Activated naive CD4-positive, alpha-beta T cell treated with anti-CD3 and anti-CD28 coated beads, Interleukin-2, amount 50 U/mL, for 24 hours (primary cell): ENCODE data around the gene RIIAD1.
"Not testable (repeated sequence)": the region's sequence is repeated elsewhere in the genome, so short reads cannot be mapped to it uniquely, and the experiment has no call there.

Experiments used
- H3K27ac Mint-ChIP-seq: one replicate; pipeline ENCODE4 v1.8.0; 2021; ENCODE audit warnings: mild to moderate bottlenecking, mixed read lengths
- H3K27me3 Mint-ChIP-seq: one replicate; pipeline ENCODE4 v1.8.0; 2021; ENCODE audit warnings: mixed read lengths
- H3K36me3 Mint-ChIP-seq: one replicate; pipeline ENCODE4 v1.8.0; 2021; ENCODE audit warnings: mixed read lengths
- H3K4me1 Mint-ChIP-seq: one replicate; pipeline ENCODE4 v1.8.0; 2021; ENCODE audit warnings: mixed read lengths
- H3K4me3 Mint-ChIP-seq: one replicate; pipeline ENCODE4 v1.8.0; 2021; ENCODE audit warnings: mild to moderate bottlenecking, mixed read lengths
- H3K9me3 Mint-ChIP-seq: one replicate; pipeline ENCODE4 v1.8.0; 2021; ENCODE audit warnings: mixed read lengths

RIIAD1 gene

DNA sequence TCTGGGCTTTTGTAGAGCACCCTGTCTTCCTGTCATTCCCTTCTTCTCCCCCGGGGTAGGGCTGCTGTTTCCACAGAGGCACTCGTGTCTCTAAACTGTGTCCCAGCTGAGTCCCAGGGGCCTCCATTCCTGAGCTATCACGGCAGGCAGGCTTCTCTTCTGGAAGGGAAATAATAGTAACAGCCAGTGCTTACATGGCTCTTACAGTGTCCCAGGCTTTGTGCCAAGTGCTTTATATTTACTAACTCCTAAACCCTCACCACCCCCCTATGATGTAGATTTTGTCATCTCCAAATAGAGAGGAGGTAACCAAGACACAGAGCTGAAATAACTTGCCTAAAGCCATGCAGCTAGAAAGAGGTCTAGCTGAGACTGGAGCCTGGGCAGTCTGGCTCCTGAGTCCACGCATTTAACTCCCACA, 3.3 kb upstream of the RIIAD1 start:
- Mint-ChIP-seq H3K36me3 (no peaks in the 10 kb centered on the region), H3K9me3 (no peaks in the 10 kb centered on the region), H3K27me3 (peaks cover 38% of the 10 kb centered on the region), H3K4me3 (no peak overlapping the region), H3K4me1 (peaks cover 31% of the 10 kb centered on the region), H3K27ac (no peak overlapping the region)

DNA sequence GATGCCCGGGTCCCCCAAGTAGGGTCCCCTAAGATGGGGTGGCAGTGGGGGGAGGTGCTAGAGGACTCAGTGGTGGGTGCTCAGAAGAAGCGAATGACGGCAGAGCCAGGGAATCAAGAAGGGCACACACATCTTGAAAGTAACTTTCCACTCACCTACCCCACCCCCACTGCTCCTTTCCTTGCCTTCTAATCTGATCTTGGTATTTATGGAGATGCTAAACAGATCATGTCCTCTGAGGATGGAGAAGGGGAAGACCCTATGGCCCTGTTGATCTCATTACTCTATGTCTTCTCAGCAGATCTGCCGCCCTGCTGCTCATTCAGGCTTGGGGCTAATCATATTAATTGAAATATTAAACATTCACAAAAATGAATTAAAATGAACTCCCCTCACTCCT, 2.7 kb upstream of the RIIAD1 start:
- Mint-ChIP-seq H3K36me3 (no peaks in the 10 kb centered on the region), H3K27ac (no peak overlapping the region), H3K27me3 (peaks cover 38% of the 10 kb centered on the region), H3K4me3 (no peak overlapping the region), H3K9me3 (no peaks in the 10 kb centered on the region), H3K4me1 (peaks cover 31% of the 10 kb centered on the region)

DNA sequence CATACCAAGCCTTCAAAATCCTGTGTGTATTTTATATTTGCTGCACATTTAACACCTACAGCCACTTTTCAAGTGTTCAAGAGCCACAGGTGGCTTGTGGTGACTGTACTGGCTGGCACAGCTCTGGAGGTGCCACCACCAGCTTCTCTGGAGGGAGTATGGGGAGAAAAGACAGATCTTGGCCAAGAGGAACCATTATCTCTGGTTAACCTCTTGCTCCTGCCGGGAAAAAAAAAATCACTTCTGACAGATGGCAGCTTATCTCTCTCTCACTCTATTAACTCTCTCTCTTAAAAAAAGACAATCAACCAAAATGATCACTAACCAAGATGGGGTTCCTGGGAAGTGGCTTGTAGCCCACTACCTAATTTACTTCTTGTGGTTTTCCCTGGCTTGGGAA, 1.2 kb upstream of the RIIAD1 start:
- H3K27me3 Mint-ChIP-seq, result peaks cover 36% of the 10 kb centered on the region

DNA sequence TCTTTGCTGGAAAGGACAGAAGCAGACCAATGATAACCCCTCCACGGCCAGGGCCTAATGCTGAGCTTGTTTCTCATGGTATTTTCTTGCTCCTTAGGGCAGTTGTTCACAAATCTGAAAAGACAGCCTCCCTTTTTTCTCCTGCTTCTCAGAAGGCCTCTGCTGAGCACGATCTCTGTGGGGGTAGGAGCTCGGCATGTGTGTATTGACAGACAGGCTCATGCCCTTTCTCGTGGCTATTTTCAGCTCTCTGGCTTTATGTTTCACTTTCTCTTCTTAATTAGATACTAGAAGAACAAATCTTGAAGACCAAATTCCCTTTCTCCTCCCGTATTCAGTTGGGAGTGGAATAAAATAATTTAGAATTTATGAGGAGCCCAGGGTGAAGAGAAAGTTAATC, 768 bp upstream of the RIIAD1 start:
- Mint-ChIP-seq H3K9me3 (no peaks in the 10 kb centered on the region), H3K4me3 (peak overlapping the region; percentile 64), H3K27ac (no peak overlapping the region), H3K27me3 (peaks cover 36% of the 10 kb centered on the region), H3K36me3 (no peaks in the 10 kb centered on the region), H3K4me1 (peaks cover 31% of the 10 kb centered on the region)

More for the DNA sequence above, 1.2 kb upstream of the RIIAD1 start:
- H3K4me3 Mint-ChIP-seq, result peak overlapping the region; percentile 34
- H3K27ac Mint-ChIP-seq, result no peak overlapping the region
- H3K4me1 Mint-ChIP-seq, result peaks cover 31% of the 10 kb centered on the region
- no peaks in the 10 kb centered on the region for H3K36me3 Mint-ChIP-seq
- no peaks in the 10 kb centered on the region for H3K9me3 Mint-ChIP-seq

DNA sequence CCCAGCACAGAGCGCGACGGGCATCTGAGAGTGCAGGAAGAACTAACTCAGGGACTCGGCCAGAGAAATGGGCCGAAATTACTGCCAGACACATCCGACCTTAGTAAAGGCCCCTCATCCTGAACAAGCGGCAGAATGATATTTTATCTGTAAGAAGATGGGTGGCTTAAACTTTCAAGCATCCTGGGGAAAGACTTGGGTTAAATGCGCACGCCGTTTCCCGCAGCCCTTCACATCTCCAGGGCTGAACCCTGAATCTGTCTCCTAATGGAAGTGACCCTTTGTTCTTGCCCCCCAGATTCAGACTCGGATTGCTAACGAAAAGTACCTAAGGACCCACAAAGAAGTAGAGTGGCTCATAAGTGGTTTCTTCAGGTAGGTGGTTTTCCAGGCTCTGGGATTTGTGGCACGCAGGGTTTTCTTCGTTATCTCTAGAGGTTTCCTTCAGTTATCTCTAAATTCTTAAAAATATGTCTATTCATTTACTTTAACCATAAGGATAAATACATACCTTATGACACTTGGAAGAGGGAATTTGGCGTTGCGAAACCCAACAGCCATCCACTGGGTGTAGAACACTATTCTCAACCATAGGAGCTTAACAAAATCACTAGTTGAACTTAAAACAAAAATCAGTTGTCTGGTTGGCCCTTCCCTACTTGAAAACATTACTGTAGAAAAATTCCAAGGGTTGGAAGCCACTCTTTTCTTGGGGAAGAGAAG, 627 bp downstream of the RIIAD1 start:
- peaks cover 37% of the 10 kb centered on the region for H3K27me3 Mint-ChIP-seq
- peaks cover 29% of the 10 kb centered on the region for H3K4me1 Mint-ChIP-seq
- no peaks in the 10 kb centered on the region for H3K9me3 Mint-ChIP-seq
- no peaks in the 10 kb centered on the region for H3K36me3 Mint-ChIP-seq
- peak overlapping the region; percentile 79 for H3K4me3 Mint-ChIP-seq
- no peak overlapping the region for H3K27ac Mint-ChIP-seq

DNA sequence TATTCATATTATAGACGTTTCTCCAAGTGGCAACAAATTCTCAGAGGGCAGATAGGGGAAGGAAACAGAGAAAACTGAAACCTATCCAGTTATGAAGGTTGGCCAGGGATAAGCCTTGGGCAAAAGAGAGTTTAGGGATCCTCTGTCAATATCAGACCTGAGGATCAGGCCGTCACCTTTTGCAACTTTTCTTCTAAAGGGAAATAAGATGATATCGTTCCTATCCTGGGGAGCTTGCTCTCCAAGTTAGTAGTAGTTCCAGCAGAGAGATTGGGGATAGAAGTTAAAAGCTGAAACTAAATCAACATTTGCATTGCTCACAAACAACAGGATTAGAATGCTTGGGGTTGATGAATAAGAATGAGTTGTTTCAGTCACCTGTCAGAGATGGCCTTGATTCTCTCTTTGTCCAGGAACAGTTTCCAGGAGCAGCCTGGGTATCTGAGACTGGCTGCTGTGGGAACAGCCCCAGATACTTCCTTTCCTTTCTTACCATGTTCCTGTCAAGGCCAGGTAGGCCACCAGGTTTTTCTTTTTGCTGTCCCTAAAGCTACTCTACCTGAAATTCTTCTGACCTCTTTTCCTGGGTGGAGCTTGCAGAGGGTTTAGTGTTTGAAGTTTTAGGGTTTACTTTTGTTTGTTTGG, 2.5 kb downstream of the RIIAD1 start:
- Mint-ChIP-seq H3K36me3 (no peaks in the 10 kb centered on the region), H3K9me3 (no peaks in the 10 kb centered on the region), H3K4me3 (no peak overlapping the region), H3K27ac (no peak overlapping the region), H3K27me3 (peaks cover 34% of the 10 kb centered on the region), H3K4me1 (peaks cover 21% of the 10 kb centered on the region)

DNA sequence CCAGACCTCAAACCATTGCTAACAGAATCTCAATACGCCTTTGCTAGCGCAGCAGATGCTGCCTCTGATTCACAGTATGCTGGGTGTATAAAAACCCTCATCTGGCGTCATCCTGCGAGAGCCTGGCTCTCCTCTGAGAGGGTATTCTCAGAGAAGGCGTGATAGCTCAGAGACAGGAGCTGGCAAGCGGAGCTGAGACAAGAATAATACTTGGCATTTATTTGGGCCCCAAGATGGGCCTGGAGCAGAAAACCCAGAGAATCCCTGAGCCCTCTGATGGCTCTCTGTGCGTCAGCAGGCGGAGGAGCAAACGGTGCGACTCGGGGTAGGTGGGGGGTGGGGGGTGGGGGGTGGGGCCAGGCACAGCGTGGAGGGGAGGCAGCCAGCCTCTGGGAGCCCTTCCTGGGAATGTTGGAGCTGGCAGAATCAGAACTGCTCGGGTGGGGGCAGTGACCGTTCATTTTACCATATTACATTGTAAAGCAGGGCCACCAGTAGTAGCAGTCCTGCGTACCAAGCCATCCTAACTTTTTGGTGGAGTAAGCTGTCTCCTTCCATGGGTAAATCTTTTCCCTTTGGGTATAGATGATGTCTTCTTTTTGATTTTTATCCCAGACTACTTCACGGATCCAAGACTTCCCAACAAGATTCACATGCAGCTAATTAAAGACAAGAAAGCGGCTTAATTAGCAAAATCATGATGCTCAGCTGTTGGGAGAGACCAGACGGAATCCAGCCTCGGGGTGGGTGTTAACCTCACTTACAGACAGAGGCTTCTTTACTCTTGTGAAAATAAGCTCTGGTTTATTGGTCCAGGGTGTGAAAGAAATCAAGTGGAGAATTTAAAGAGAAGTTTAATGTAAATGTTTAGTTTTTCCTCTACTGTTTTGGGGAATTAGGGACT, 7.1 kb downstream of the RIIAD1 start:
- H3K9me3 Mint-ChIP-seq, result no peaks in the 10 kb centered on the region
- H3K36me3 Mint-ChIP-seq, result no peaks in the 10 kb centered on the region
- H3K4me1 Mint-ChIP-seq, result no peaks in the 10 kb centered on the region
- H3K4me3 Mint-ChIP-seq, result no peak overlapping the region
- peaks cover 32% of the 10 kb centered on the region for H3K27me3 Mint-ChIP-seq
- H3K27ac Mint-ChIP-seq, result no peak overlapping the region

DNA sequence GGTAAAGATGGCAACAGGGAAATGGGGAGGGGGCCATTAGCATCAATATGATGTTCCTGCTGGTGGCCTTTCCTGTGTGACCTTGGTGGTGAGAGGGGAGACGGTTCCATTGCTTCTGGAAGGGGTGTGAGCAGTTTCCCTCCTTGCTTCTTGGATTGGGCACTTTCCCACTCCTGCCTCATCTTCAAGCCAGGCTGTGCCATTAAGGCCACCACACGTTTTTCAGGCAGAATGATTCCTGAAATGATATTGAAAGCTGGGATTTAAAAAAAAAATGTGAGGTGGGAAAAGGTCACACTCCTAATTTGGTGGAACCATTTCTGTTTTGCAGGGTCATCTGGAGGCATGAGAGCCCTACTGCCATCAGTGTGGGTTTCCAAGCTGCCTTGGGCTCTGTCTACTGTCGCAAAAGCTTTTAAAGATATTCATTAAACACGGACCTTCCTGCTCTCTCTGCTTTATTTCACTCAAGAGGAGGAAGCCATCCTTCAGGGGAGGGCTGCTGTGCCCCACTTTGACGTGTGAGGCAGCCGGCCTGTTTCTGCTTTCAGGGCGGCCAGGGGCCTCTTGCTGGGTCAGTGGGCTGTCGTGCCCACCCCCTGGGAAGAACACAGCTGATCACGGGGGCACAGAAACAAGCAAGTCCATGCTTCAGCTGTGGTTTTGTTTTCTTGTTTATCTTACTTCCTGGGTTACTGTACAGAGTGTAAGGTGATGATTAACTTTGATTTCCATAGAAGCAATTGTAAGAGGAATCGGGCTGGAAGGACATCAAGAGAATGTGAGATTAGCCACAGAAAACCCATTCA, 8.0 kb downstream of the RIIAD1 start:
- Mint-ChIP-seq H3K36me3 (no peaks in the 10 kb centered on the region), H3K27ac (no peak overlapping the region), H3K4me1 (no peaks in the 10 kb centered on the region), H3K9me3 (no peaks in the 10 kb centered on the region), H3K4me3 (no peak overlapping the region), H3K27me3 (peaks cover 29% of the 10 kb centered on the region)

DNA sequence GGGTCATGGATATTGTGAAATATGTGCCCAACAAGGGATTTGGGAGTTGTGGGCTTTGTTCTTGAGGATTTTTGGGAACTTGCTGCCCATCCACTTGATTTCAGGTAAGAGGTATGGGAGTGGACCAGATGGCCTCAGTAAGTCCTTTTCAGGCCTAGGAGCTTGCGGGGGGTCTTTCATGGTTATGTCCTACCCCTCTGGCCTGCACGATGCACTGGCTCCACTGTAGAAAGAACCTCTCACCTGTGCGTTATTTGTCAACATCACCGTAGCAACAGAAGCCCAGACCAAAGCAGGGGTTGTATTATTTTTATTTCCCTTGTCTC, 8.6 kb downstream of the RIIAD1 start:
- H3K4me1 Mint-ChIP-seq, result no peaks in the 10 kb centered on the region
- peaks cover 28% of the 10 kb centered on the region for H3K27me3 Mint-ChIP-seq
- no peak overlapping the region for H3K4me3 Mint-ChIP-seq
- no peak overlapping the region for H3K27ac Mint-ChIP-seq
- H3K36me3 Mint-ChIP-seq, result no peaks in the 10 kb centered on the region
- H3K9me3 Mint-ChIP-seq, result no peaks in the 10 kb centered on the region

DNA sequence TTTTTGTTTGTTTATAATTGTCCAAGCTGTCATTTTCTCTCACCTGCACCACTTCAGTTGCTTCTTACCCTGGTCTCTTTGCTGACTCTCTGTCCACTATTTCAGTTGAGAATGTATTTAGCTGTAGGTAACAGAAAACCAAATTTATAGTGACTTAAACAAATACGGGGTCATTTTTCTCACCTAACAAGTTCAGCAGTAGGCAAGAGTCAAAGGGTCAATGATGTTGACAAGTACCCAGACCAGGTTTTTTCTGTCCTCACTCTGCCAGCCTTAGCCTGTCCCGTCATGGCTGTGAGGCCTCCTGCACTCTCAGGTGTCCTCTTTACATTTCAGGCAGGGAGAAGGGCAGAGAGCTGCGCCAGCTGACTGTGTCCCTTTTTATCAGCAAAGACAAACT, 11.8 kb downstream of the RIIAD1 start:
- Mint-ChIP-seq H3K27ac (no peak overlapping the region), H3K36me3 (peaks cover 3% of the 10 kb centered on the region), H3K4me3 (no peak overlapping the region), H3K4me1 (no peaks in the 10 kb centered on the region), H3K27me3 (peaks cover 12% of the 10 kb centered on the region), H3K9me3 (no peaks in the 10 kb centered on the region)

DNA sequence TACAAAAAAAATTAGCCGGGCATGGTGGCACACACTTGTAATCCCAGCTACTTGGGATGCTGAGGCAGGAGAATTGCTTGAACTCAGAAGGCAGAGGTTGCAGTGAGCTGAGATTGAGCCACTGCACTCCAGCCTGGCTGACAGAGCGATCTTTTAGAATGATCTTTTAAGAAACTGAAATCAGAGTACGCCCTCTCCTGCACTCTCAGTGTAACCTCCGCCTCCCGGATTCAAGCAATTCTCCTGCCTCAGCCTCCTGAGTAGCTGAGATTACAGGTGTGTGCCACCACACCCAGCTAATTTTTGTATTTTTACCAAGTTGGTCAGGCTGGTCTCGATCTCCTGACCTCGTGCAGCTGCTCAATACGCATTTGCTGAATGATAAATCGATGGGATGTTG, 12.7 kb downstream of the RIIAD1 start:
- H3K36me3 Mint-ChIP-seq, H3K27ac Mint-ChIP-seq, H3K9me3 Mint-ChIP-seq, H3K27me3 Mint-ChIP-seq, H3K4me3 Mint-ChIP-seq, H3K4me1 Mint-ChIP-seq: not testable (repeated sequence)

DNA sequence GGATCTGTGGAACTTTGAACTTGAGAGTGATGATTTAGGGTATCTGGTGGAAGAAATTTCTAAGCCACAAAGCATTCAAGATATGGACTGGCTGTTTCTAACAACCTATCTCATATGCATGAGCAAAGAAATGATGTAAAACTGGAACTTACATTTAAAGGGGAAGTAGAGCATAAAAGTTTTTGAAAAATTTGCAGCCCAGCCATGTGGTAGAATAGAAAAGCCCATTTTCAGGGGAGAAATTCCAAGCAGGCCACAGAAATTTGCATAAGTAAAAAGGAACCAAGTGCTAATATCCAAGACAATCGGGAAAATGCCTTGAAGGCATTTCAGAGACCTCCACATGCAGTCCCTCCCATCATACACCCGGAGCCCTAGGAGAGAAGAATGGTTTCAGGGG, 15.7 kb downstream of the RIIAD1 start:
- H3K36me3 Mint-ChIP-seq, result peaks cover 3% of the 10 kb centered on the region
- H3K9me3 Mint-ChIP-seq, result no peaks in the 10 kb centered on the region
- H3K27me3 Mint-ChIP-seq, result peaks cover 1% of the 10 kb centered on the region
- no peak overlapping the region for H3K4me3 Mint-ChIP-seq
- H3K27ac Mint-ChIP-seq, result no peak overlapping the region
- H3K4me1 Mint-ChIP-seq, result no peaks in the 10 kb centered on the region

DNA sequence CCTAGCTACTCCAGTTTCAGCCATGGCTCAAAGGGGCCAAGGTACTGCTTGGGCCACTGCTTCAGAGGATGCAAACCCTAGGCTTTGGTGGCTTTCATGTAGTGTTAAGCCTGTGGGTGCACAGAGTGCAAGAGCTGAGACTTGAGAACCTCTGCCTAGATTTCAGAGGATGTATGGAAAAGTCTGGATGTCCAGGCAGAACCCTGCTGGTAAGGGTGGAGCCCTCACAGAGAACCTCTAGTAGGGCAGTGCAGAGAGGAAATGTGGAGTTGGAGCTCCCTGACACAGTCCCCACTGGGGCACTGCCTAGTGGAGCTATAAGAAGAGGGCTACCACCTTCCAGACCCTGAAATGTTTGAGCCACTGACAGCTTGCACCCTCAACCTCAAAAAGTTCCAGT, 16.2 kb downstream of the RIIAD1 start:
- Mint-ChIP-seq H3K27me3 (peaks cover 1% of the 10 kb centered on the region), H3K36me3 (peaks cover 3% of the 10 kb centered on the region), H3K9me3 (no peaks in the 10 kb centered on the region), H3K4me3 (no peak overlapping the region), H3K4me1 (no peaks in the 10 kb centered on the region), H3K27ac (no peak overlapping the region)

DNA sequence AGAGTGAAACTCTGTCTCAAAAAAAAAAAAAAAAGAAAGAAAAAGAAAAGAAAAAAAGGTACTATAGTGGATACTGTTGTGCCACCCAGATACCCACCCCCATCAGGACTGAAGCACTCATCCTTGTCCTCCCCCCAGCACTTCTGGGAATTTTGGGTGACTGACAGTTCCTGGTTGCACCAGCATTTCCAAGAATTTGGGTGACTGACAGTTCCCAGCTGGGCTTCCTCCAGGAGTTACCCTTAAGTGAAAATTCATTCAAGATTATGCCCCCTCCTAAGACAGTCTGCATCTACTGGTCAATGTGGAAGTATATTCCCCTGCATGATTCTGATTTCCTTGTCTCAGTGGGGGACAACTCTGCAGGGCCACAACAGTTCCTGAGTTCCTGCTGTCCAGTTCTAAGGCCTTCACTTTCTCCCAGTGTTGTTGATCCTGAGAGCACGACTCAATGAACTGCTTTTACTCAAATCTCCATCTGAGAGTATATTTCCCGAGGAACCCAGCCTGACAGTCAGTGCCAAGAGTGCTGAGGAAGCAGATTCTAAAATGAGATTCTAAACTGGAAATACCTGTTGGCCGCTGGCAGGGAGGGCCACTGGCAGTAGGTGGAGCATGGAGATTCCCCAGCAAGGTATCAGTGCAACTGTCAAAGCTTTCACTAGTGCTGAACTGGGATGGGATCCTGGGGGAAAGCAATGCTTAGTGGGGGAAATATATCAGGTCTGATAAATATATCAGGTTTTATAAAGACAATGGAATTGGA, 18.5 kb downstream of the RIIAD1 start:
- Mint-ChIP-seq H3K27me3 (no peaks in the 10 kb centered on the region), H3K4me1 (no peaks in the 10 kb centered on the region), H3K9me3 (no peaks in the 10 kb centered on the region), H3K27ac (no peak overlapping the region), H3K4me3 (no peak overlapping the region), H3K36me3 (peaks cover 3% of the 10 kb centered on the region)

DNA sequence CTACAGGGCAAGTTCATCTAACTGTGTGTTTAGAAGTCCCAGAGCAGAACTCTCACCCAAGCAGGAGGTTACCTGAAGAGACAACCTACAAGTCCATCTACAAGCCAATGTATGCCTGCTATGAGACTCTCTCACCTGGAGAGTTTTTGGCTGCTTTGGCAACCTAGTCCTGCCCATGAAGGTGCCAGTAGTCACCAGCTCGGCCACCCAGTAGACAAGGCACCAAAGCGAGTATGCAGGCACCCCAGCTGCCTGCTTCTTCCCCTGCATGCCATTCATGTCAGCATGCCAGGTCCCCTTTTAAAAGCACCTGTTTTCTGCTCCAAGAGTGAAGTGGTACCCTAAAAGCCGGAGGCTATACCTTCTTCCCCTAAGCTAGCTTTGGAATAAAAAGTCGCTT, 20.2 kb downstream of the RIIAD1 start:
- peaks cover 3% of the 10 kb centered on the region for H3K36me3 Mint-ChIP-seq
- no peaks in the 10 kb centered on the region for H3K4me1 Mint-ChIP-seq
- H3K27me3 Mint-ChIP-seq, result peaks cover 1% of the 10 kb centered on the region
- H3K9me3 Mint-ChIP-seq, result no peaks in the 10 kb centered on the region
- H3K27ac Mint-ChIP-seq, result no peak overlapping the region
- no peak overlapping the region for H3K4me3 Mint-ChIP-seq
